GM21526 (cell line): ENCODE results near the gene DLG2.
"Not testable (repeated sequence)": the region's sequence is repeated elsewhere in the genome, so short reads cannot be mapped to it uniquely, and the experiment has no call there.

ENCODE experiments used
- ATAC-seq: cut with Tn5 transposase; IDR thresholded peaks from one replicate; pipeline ENCODE4 v1.9.1; 2021; ENCODE audit warnings: moderate library complexity; ENCODE audit not compliant: unreplicated experiment, low FRiP score

Gene DLG2

DNA sequence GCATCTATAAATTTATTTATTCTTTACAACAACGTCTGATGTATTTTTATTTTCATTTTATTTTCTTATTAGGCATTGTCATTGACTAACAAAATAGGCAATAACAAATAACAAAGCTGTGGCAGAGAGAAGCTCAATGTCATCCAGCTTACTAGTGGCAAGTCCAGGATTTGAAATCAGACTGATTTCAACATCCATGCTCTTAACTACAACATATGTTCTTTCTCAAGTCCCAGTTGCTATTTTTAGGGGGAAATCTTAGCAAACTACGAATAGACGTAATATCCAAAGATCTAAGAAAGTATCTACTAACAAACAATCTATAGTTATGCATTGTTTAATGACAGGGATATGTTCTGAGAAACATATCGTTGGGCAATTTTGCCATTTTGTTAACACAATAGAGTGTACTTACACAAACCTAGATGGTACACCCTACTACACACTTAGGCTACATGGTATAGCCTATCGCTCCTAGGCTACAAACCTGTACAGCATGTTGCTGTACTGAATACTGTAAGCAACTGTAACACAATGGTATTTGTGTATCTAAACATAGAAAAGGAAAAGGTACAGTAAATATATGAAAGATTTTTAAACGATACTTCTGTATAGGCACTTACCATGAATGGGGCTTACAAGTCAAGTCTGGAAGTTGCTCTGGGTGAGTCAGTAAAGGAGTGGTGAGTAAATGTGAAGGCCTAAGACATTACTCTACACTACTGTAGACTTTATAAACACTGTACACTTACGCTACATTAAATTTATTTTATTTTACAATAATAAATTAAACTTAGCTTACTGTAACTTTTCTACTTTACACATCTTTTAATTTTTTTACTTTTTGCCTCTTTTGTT lies 151.3 kb downstream of the DLG2 start:
- no peak for ATAC-seq

GRCh38 chr11:85472953-85473352 lies 154.2 kb downstream of the DLG2 start:
- ATAC-seq = no peak

- no peak for ATAC-seq
Observed at GRCh38 chr11:85464283-85464682, 162.9 kb downstream of the DLG2 start.

- ATAC-seq = no peak
Observed at GRCh38 chr11:85459304-85459703, 167.8 kb downstream of the DLG2 start.

- no peak for ATAC-seq
Observed at GRCh38 chr11:85444479-85444878, 182.7 kb downstream of the DLG2 start.

GRCh38 chr11:85440273-85440672 lies 186.9 kb downstream of the DLG2 start:
- no peak for ATAC-seq

- no peak for ATAC-seq
Observed at GRCh38 chr11:85438328-85438727, 188.8 kb downstream of the DLG2 start.

DNA sequence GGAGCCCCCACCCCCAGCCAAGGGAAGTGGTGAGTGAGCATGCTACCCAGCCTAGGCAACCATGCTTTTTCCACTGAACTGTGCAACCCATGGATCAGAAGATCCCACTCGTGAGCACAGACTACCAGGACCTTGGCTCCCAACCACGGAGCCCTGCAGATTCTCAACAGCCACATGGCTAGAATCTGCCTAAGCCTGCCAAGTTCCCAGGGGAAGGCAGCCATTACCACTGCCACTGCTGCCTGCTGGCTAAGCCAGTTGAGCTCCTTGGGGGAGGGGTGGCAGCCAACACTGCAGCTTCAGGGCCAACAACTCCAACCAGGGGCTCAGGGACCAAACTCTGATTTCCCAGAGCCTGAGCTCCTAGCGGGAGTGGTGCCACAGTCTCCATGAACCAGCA lies 195.8 kb downstream of the DLG2 start:
- ATAC-seq = no peak

DNA sequence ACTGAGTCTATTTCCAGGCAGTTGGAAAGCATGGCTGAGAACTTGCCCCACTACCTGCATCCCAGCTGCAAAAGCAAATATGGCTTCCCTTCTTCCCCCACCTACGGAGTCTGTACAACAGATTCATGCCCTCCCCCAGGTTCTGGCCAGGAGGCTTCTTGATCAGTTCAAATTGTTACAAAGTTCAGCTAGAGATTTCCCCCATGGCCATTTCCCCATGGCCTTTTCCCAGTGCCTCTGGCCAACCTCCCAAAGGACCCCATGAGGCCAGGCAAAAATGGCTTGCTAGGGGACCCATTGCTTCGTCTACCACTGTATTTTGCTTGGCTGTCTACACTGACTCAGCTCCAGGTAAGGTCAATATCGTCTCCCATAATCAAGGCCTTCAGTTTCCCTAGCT lies 203.3 kb downstream of the DLG2 start:
- ATAC-seq = no peak

DNA sequence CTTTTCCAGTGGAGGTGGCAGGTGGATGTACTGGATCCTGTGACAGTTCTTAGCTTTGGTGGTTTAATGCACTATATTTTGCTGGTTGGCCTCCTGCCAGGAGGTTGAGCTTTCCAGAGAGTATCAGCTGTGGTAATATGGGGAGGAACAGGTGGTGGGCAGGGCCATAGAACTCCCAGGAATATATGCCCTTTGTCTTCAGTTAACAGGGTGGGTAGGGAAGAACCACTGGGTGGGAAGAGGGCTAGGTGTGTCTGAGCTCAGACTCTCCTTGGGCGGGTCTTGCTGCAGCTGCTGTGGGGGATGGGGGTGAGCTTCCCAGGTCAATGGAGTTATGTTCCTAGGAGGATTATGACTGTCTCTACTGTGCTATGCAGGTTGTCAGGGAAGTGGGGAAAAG lies 203.8 kb downstream of the DLG2 start:
- ATAC-seq = no peak

DNA sequence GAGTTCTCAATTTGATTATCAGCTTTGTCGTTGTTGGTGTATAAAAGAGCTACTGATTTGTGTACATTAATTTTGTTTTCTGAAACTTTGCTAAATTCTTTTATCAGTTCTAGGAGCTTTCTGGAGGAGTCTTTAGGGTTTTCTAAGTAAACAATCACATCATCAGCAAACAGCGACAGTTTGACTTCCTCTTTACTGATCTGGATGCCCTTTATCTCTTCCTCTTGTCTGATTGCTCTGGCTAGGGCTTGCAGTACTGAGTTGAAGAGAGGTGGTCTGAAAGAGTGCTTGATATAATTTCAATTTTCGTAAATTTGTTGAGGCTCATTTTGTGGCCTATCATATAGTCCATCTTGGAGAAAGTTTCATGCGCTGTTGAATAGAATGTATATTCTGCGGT lies 213.0 kb downstream of the DLG2 start:
- ATAC-seq = no peak

DNA sequence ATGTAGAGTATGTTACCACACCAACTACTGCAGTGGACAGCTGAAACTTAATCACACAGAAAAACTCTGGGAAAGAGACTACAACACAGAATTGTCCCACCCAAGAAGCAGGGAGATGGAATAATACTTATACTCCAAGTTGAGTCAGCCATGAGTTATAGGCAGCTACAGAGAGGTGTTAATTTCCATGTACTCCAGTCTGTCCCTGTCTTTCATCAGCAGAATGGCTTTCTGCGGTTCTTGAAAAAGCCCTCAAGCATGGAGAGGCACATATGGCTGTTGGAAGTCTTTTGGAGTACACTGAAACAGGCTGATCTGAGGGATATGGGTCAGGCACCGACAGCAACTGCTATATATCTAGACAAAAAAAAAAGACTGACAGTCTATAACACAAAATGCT lies 219.5 kb downstream of the DLG2 start:
- no peak for ATAC-seq

DNA sequence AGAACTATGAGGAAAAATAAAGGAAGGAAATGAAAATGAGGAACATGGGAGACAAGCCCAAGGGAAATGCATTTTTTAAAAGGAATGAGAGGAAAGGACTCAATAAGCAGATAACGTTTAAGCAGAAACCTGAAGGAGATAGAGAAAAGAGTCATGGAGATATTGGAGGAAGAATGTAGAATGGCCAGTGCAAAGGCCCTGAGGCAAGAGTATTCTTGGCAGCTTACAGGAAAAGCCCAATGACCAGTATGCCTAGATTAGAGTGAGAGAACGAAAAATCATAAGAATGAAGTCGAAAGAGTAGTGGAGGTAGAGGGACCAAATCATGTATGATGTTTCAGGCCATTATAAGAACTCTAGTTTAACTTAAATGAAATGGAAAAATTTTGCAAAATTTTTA lies 220.3 kb downstream of the DLG2 start:
- no peak for ATAC-seq

- ATAC-seq = no peak
Observed at GRCh38 chr11:85406316-85406715, 220.8 kb downstream of the DLG2 start.

DNA sequence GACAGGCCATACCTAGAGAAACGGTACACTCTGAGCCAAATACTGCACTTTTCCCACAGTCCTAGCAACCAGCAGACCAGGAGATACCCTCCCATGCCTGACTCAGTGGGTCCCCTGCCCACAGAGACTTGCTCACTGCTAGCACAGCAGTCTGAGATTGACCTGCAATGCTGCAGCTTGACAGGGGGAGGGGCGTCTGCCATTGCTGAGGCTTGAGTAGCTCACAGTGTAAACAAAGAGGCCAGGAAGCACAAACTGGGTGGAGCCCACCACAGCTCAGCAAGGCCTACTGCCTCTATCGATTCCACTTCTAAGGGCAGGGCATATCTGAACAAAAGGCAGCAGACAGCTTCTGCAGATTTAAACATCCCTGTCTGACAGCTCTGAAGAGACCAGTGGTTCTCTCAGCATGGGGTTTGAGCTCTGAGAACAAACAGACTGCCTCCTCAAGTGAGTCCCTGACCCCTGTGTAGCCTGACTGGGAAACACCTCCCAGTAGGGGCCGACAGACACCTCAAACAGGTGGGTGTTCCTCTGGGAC lies 231.6 kb downstream of the DLG2 start:
- ATAC-seq = not testable (repeated sequence)

GRCh38 chr11:85394283-85394682 lies 232.9 kb downstream of the DLG2 start:
- ATAC-seq = no peak

- no peak for ATAC-seq
Observed at GRCh38 chr11:85391141-85391540, 236.0 kb downstream of the DLG2 start.

DNA sequence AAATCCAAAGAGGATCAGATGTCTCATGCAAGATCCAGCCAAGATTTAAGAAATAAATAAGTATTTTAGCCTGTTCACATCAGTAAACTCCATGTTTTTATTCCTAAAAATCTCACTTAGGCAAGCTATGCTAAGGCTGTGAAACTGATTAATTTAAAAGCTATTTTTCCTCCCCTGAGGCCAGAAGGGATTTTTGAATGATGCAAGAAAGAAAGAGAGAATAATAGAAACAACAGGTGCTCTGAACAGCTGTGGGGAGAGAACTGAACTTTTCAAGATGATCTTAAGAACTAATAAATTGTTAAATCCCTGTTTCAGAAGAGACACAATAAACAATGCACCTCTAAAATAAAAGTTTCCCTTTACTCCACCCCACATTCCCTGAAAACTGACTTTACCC lies 241.6 kb downstream of the DLG2 start:
- no peak for ATAC-seq

- ATAC-seq = no peak
Observed at GRCh38 chr11:85385111-85385510, 242.0 kb downstream of the DLG2 start.

DNA sequence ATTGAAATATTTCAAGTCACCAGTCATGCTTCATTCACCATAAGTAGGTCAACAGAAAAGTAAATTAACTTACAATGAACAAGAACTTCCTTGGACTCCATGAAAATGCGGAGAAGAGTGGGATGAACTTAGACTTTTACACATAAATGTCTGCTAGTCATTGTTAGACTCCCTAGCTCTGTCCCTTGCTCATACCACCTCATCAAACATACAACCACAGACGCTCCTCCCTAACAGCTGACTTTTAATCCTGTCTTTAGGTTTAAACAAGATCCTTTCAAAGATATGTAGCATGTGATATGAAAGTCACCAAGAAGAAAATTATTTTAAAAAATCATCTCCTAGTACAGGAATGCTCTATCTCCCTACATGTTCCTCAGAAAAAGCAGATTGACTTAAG lies 248.1 kb downstream of the DLG2 start:
- ATAC-seq = no peak

DNA sequence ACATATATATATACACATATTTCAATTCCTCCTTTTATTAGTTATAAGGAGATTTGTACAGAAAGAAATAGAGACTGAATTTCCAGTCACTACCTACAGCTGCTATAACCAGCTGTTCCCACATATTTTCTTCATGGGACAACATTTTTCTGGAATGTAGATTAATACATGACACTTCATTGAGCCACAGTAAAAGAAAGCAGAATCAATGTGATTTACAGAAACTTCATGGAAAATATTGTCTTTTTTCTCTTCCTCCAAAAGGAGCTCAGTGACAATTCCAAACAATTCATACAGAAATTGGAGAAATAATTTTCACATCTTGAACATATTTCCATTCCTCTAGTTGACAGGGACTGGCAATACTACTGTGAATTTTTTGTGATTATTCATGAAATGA lies 249.2 kb downstream of the DLG2 start:
- ATAC-seq = no peak

- no peak for ATAC-seq
Observed at GRCh38 chr11:85359859-85360258, 267.3 kb downstream of the DLG2 start.
